ENCODE measurements around the gene CLNK. TPM values are rescaled to one million over a fixed set of nuclear protein-coding genes. Genes with fewer than 3 reads are reported as not detected.
"Not testable (repeated sequence)": the region's sequence is repeated elsewhere in the genome, so short reads cannot be mapped to it uniquely, and the experiment has no call there.

Gene CLNK
- total RNA-seq, 1 donor from 2014 or later, result not detected

- Histone ChIP-seq H3K9ac (ENCODE audit: low read depth in 1 of 3, low read length in 3 of 3) (no peak overlapping the region), H3K27ac (ENCODE audit: low read depth, low read length) (no peak overlapping the region), H3K4me3 (ENCODE audit: low read length in 3 of 3) (no peak overlapping the region), H3K36me3 (ENCODE audit: control insufficient read depth in 3 of 3, insufficient read depth in 3 of 3, low read length in 3 of 3) (no peaks in the 10 kb centered on the region), H3K4me1 (ENCODE audit: control insufficient read depth in 3 of 3, insufficient read depth in 3 of 3, low read length in 3 of 3) (no peaks in the 10 kb centered on the region), H3K27me3 (ENCODE audit: control insufficient read depth in 3 of 3, insufficient read depth in 3 of 3, low read length in 3 of 3) (peaks cover 0 to 7% (median 0%) of the 10 kb centered on the region in 3 donors), H3K9me3 (ENCODE audit: control insufficient read depth in 3 of 3, low read length in 3 of 3) (no peaks in the 10 kb centered on the region)
Measured at GRCh38 chr4:10575414-10575813, 109.2 kb downstream of the CLNK start.

- not testable (repeated sequence) for H3K9ac ChIP-seq (ENCODE audit: low read depth in 1 of 3, low read length in 3 of 3); H3K4me1 ChIP-seq (ENCODE audit: control insufficient read depth in 3 of 3, insufficient read depth in 3 of 3, low read length in 3 of 3); H3K36me3 ChIP-seq (ENCODE audit: control insufficient read depth in 3 of 3, insufficient read depth in 3 of 3, low read length in 3 of 3); H3K9me3 ChIP-seq (ENCODE audit: control insufficient read depth in 3 of 3, low read length in 3 of 3); H3K27ac ChIP-seq (ENCODE audit: low read depth, low read length); H3K4me3 ChIP-seq (ENCODE audit: low read length in 3 of 3); H3K27me3 ChIP-seq (ENCODE audit: control insufficient read depth in 3 of 3, insufficient read depth in 3 of 3, low read length in 3 of 3)
Measured at GRCh38 chr4:10574553-10574952, 110.0 kb downstream of the CLNK start.

GRCh38 chr4:10571909-10572308 lies 112.7 kb downstream of the CLNK start:
- no peak overlapping the region for H3K4me3 ChIP-seq (ENCODE audit: low read length in 3 of 3)
- no peak overlapping the region for H3K27ac ChIP-seq (ENCODE audit: low read depth, low read length)
- no peaks in the 10 kb centered on the region for H3K36me3 ChIP-seq (ENCODE audit: control insufficient read depth in 3 of 3, insufficient read depth in 3 of 3, low read length in 3 of 3)
- no peaks in the 10 kb centered on the region for H3K9me3 ChIP-seq (ENCODE audit: control insufficient read depth in 3 of 3, low read length in 3 of 3)
- H3K4me1 ChIP-seq (ENCODE audit: control insufficient read depth in 3 of 3, insufficient read depth in 3 of 3, low read length in 3 of 3), result no peaks in the 10 kb centered on the region
- H3K9ac ChIP-seq (ENCODE audit: low read depth in 1 of 3, low read length in 3 of 3), result no peak overlapping the region
- peaks cover 0 to 7% (median 0%) of the 10 kb centered on the region in 3 donors for H3K27me3 ChIP-seq (ENCODE audit: control insufficient read depth in 3 of 3, insufficient read depth in 3 of 3, low read length in 3 of 3)

GRCh38 chr4:10569491-10569890 lies 115.1 kb downstream of the CLNK start:
- Histone ChIP-seq H3K27ac (ENCODE audit: low read depth, low read length) (no peak overlapping the region), H3K4me3 (ENCODE audit: low read length in 3 of 3) (no peak overlapping the region), H3K27me3 (ENCODE audit: control insufficient read depth in 3 of 3, insufficient read depth in 3 of 3, low read length in 3 of 3) (peaks cover 0 to 4% (median 0%) of the 10 kb centered on the region in 3 donors)

GRCh38 chr4:10567766-10568165 lies 116.8 kb downstream of the CLNK start:
- Histone ChIP-seq H3K9me3 (ENCODE audit: control insufficient read depth in 3 of 3, low read length in 3 of 3) (no peaks in the 10 kb centered on the region), H3K4me3 (ENCODE audit: low read length in 3 of 3) (no peak overlapping the region), H3K9ac (ENCODE audit: low read depth in 1 of 3, low read length in 3 of 3) (no peak overlapping the region), H3K4me1 (ENCODE audit: control insufficient read depth in 3 of 3, insufficient read depth in 3 of 3, low read length in 3 of 3) (no peaks in the 10 kb centered on the region), H3K27me3 (ENCODE audit: control insufficient read depth in 3 of 3, insufficient read depth in 3 of 3, low read length in 3 of 3) (no peaks in the 10 kb centered on the region), H3K27ac (ENCODE audit: low read depth, low read length) (no peak overlapping the region), H3K36me3 (ENCODE audit: control insufficient read depth in 3 of 3, insufficient read depth in 3 of 3, low read length in 3 of 3) (no peaks in the 10 kb centered on the region)

More at GRCh38 chr4:10569491-10569890, 115.1 kb downstream of the CLNK start:
- Histone ChIP-seq H3K9ac (ENCODE audit: low read depth in 1 of 3, low read length in 3 of 3) (no peak overlapping the region), H3K9me3 (ENCODE audit: control insufficient read depth in 3 of 3, low read length in 3 of 3) (no peaks in the 10 kb centered on the region), H3K4me1 (ENCODE audit: control insufficient read depth in 3 of 3, insufficient read depth in 3 of 3, low read length in 3 of 3) (no peaks in the 10 kb centered on the region), H3K36me3 (ENCODE audit: control insufficient read depth in 3 of 3, insufficient read depth in 3 of 3, low read length in 3 of 3) (no peaks in the 10 kb centered on the region)

- Histone ChIP-seq H3K4me1 (ENCODE audit: control insufficient read depth in 3 of 3, insufficient read depth in 3 of 3, low read length in 3 of 3) (no peaks in the 10 kb centered on the region), H3K27me3 (ENCODE audit: control insufficient read depth in 3 of 3, insufficient read depth in 3 of 3, low read length in 3 of 3) (no peaks in the 10 kb centered on the region), H3K9ac (ENCODE audit: low read depth in 1 of 3, low read length in 3 of 3) (no peak overlapping the region), H3K36me3 (ENCODE audit: control insufficient read depth in 3 of 3, insufficient read depth in 3 of 3, low read length in 3 of 3) (no peaks in the 10 kb centered on the region), H3K4me3 (ENCODE audit: low read length in 3 of 3) (no peak overlapping the region), H3K9me3 (ENCODE audit: control insufficient read depth in 3 of 3, low read length in 3 of 3) (no peaks in the 10 kb centered on the region), H3K27ac (ENCODE audit: low read depth, low read length) (no peak overlapping the region)
Measured at GRCh38 chr4:10565166-10565780, 119.3 kb downstream of the CLNK start.

- H3K9me3 ChIP-seq (ENCODE audit: control insufficient read depth in 3 of 3, low read length in 3 of 3), result no peaks in the 10 kb centered on the region
- H3K4me3 ChIP-seq (ENCODE audit: low read length in 3 of 3), result no peak overlapping the region
- H3K36me3 ChIP-seq (ENCODE audit: control insufficient read depth in 3 of 3, insufficient read depth in 3 of 3, low read length in 3 of 3), result no peaks in the 10 kb centered on the region
- H3K27ac ChIP-seq (ENCODE audit: low read depth, low read length), result no peak overlapping the region
- H3K4me1 ChIP-seq (ENCODE audit: control insufficient read depth in 3 of 3, insufficient read depth in 3 of 3, low read length in 3 of 3), result no peaks in the 10 kb centered on the region
- no peak overlapping the region for H3K9ac ChIP-seq (ENCODE audit: low read depth in 1 of 3, low read length in 3 of 3)
- peaks cover 0 to 4% (median 0%) of the 10 kb centered on the region in 3 donors for H3K27me3 ChIP-seq (ENCODE audit: control insufficient read depth in 3 of 3, insufficient read depth in 3 of 3, low read length in 3 of 3)
Measured at GRCh38 chr4:10554694-10555093, 129.9 kb downstream of the CLNK start.

GRCh38 chr4:10554121-10554520 lies 130.4 kb downstream of the CLNK start:
- H3K4me1 ChIP-seq (ENCODE audit: control insufficient read depth in 3 of 3, insufficient read depth in 3 of 3, low read length in 3 of 3), result no peaks in the 10 kb centered on the region
- H3K36me3 ChIP-seq (ENCODE audit: control insufficient read depth in 3 of 3, insufficient read depth in 3 of 3, low read length in 3 of 3), result no peaks in the 10 kb centered on the region
- H3K9ac ChIP-seq (ENCODE audit: low read depth in 1 of 3, low read length in 3 of 3), result no peak overlapping the region
- H3K27ac ChIP-seq (ENCODE audit: low read depth, low read length), result no peak overlapping the region
- no peaks in the 10 kb centered on the region for H3K9me3 ChIP-seq (ENCODE audit: control insufficient read depth in 3 of 3, low read length in 3 of 3)
- peaks cover 0 to 4% (median 0%) of the 10 kb centered on the region in 3 donors for H3K27me3 ChIP-seq (ENCODE audit: control insufficient read depth in 3 of 3, insufficient read depth in 3 of 3, low read length in 3 of 3)
- no peak overlapping the region for H3K4me3 ChIP-seq (ENCODE audit: low read length in 3 of 3)

GRCh38 chr4:10552591-10553280 lies 131.8 kb downstream of the CLNK start:
- Histone ChIP-seq H3K9ac (ENCODE audit: low read depth in 1 of 3, low read length in 3 of 3) (no peak overlapping the region), H3K27ac (ENCODE audit: low read depth, low read length) (no peak overlapping the region), H3K27me3 (ENCODE audit: control insufficient read depth in 3 of 3, insufficient read depth in 3 of 3, low read length in 3 of 3) (peaks cover 0 to 6% (median 0%) of the 10 kb centered on the region in 3 donors), H3K36me3 (ENCODE audit: control insufficient read depth in 3 of 3, insufficient read depth in 3 of 3, low read length in 3 of 3) (no peaks in the 10 kb centered on the region), H3K9me3 (ENCODE audit: control insufficient read depth in 3 of 3, low read length in 3 of 3) (no peaks in the 10 kb centered on the region), H3K4me3 (ENCODE audit: low read length in 3 of 3) (no peak overlapping the region), H3K4me1 (ENCODE audit: control insufficient read depth in 3 of 3, insufficient read depth in 3 of 3, low read length in 3 of 3) (no peaks in the 10 kb centered on the region)

GRCh38 chr4:10535912-10536311 lies 148.7 kb downstream of the CLNK start:
- H3K9ac ChIP-seq (ENCODE audit: low read depth in 1 of 3, low read length in 3 of 3), result no peak overlapping the region
- no peak overlapping the region for H3K27ac ChIP-seq (ENCODE audit: low read depth, low read length)
- no peaks in the 10 kb centered on the region for H3K27me3 ChIP-seq (ENCODE audit: control insufficient read depth in 3 of 3, insufficient read depth in 3 of 3, low read length in 3 of 3)
- no peaks in the 10 kb centered on the region for H3K36me3 ChIP-seq (ENCODE audit: control insufficient read depth in 3 of 3, insufficient read depth in 3 of 3, low read length in 3 of 3)
- no peak overlapping the region for H3K4me3 ChIP-seq (ENCODE audit: low read length in 3 of 3)
- no peaks in the 10 kb centered on the region for H3K4me1 ChIP-seq (ENCODE audit: control insufficient read depth in 3 of 3, insufficient read depth in 3 of 3, low read length in 3 of 3)
- no peaks in the 10 kb centered on the region for H3K9me3 ChIP-seq (ENCODE audit: control insufficient read depth in 3 of 3, low read length in 3 of 3)
